ENCODE data around the gene STAG1. TPM values are rescaled to one million over a fixed set of nuclear protein-coding genes. Genes with fewer than 3 reads are reported as not detected.

The STAG1 gene
- total RNA-seq, 1 donor from 2014 or later = 53.9 TPM

- DNase-seq (ENCODE audit: extremely low spot score, unreplicated experiment) = no peak
- H3K27ac Mint-ChIP-seq (ENCODE audit: unreplicated experiment) = no peak overlapping the region
- H3K4me1 Mint-ChIP-seq (ENCODE audit: unreplicated experiment) = peaks cover 32% of the 10 kb centered on the region
These were observed 121.3 kb downstream of the STAG1 start for GRCh38 chr3:136630915-136631314.

GRCh38 chr3:136626493-136626892, 125.7 kb downstream of the STAG1 start:
- peaks cover 11% of the 10 kb centered on the region for H3K4me1 Mint-ChIP-seq (ENCODE audit: unreplicated experiment)
- DNase-seq (ENCODE audit: extremely low spot score, unreplicated experiment) = no peak
- H3K36me3 Mint-ChIP-seq (ENCODE audit: unreplicated experiment) = peaks cover 14% of the 10 kb centered on the region
- no peak overlapping the region for H3K27ac Mint-ChIP-seq (ENCODE audit: unreplicated experiment)
- H3K4me3 Mint-ChIP-seq (ENCODE audit: unreplicated experiment) = no peak overlapping the region
- H3K27me3 Mint-ChIP-seq (ENCODE audit: unreplicated experiment) = no peaks in the 10 kb centered on the region
- TF ChIP-seq CTCF (IDR thresholded peaks at IDR 0.05) = no peak
- no peaks in the 10 kb centered on the region for H3K9me3 Mint-ChIP-seq (ENCODE audit: unreplicated experiment)

More at GRCh38 chr3:136630915-136631314, 121.3 kb downstream of the STAG1 start:
- TF ChIP-seq CTCF (IDR thresholded peaks at IDR 0.05) = no peak
- H3K36me3 Mint-ChIP-seq (ENCODE audit: unreplicated experiment) = peaks cover 20% of the 10 kb centered on the region
- H3K9me3 Mint-ChIP-seq (ENCODE audit: unreplicated experiment) = peaks cover 10% of the 10 kb centered on the region
- no peak overlapping the region for H3K4me3 Mint-ChIP-seq (ENCODE audit: unreplicated experiment)
- H3K27me3 Mint-ChIP-seq (ENCODE audit: unreplicated experiment) = no peaks in the 10 kb centered on the region

DNA sequence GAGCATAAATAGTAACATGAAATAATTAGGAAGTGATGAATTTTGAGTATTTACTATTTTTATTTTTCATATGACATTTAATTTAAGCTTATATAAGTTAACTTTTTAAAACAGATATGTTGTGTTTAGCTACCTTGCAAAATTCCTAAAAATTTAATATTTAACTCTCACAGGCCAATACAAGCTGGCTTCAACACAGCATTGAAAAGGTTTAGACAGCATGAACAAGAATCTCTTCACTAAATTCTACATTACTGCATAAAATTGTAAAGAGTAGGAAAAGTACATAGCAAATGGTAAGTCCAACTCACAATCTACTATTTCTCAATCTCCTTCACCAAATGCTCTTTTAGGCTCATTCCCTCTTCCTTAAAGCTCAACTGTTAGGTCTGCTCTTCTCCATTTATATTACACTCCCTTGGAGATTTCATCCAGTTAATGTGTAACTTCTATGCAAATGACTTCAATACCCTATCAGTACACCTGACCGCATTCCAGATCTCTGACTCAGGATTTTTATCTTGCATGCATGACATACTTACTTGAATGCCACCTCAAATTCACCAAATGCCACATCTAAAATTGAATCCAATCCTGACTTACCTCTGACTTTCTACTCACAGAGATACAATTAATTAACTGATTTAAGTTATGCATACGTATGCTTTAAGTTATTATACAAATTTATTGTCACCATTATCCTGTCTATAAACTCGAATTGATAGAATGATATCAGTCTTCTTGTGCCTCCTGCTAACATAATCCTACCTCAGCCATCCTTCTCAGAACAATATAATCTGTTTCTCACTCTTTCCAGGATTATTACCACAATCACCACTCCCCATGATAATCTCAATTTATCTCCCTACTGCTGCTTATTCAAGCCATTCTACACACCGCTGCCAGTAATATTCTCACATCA, 127.0 kb downstream of the STAG1 start:
- H3K27me3 Mint-ChIP-seq (ENCODE audit: unreplicated experiment) = no peaks in the 10 kb centered on the region
- no peak overlapping the region for H3K27ac Mint-ChIP-seq (ENCODE audit: unreplicated experiment)
- DNase-seq (ENCODE audit: extremely low spot score, unreplicated experiment) = no peak
- H3K9me3 Mint-ChIP-seq (ENCODE audit: unreplicated experiment) = no peaks in the 10 kb centered on the region
- peaks cover 5% of the 10 kb centered on the region for H3K4me1 Mint-ChIP-seq (ENCODE audit: unreplicated experiment)
- peaks cover 14% of the 10 kb centered on the region for H3K36me3 Mint-ChIP-seq (ENCODE audit: unreplicated experiment)
- H3K4me3 Mint-ChIP-seq (ENCODE audit: unreplicated experiment) = no peak overlapping the region
- TF ChIP-seq CTCF (IDR thresholded peaks at IDR 0.05) = no peak

GRCh38 chr3:136624371-136624770, 127.8 kb downstream of the STAG1 start:
- Mint-ChIP-seq H3K27ac (ENCODE audit: unreplicated experiment) (no peak overlapping the region), H3K36me3 (ENCODE audit: unreplicated experiment) (peaks cover 14% of the 10 kb centered on the region), H3K9me3 (ENCODE audit: unreplicated experiment) (no peaks in the 10 kb centered on the region), H3K4me1 (ENCODE audit: unreplicated experiment) (peaks cover 5% of the 10 kb centered on the region), H3K27me3 (ENCODE audit: unreplicated experiment) (no peaks in the 10 kb centered on the region), H3K4me3 (ENCODE audit: unreplicated experiment) (no peak overlapping the region)
- DNase-seq (ENCODE audit: extremely low spot score, unreplicated experiment) = no peak
- TF ChIP-seq CTCF (IDR thresholded peaks at IDR 0.05) = no peak

GRCh38 chr3:136621628-136622027, 130.6 kb downstream of the STAG1 start:
- TF ChIP-seq CTCF (IDR thresholded peaks at IDR 0.05) = no peak
- no peaks in the 10 kb centered on the region for H3K9me3 Mint-ChIP-seq (ENCODE audit: unreplicated experiment)
- no peak for DNase-seq (ENCODE audit: extremely low spot score, unreplicated experiment)

More at GRCh38 chr3:136621628-136622027, 130.6 kb downstream of the STAG1 start:
- peaks cover 2% of the 10 kb centered on the region for H3K4me1 Mint-ChIP-seq (ENCODE audit: unreplicated experiment)
- H3K27ac Mint-ChIP-seq (ENCODE audit: unreplicated experiment) = no peak overlapping the region
- H3K36me3 Mint-ChIP-seq (ENCODE audit: unreplicated experiment) = peaks cover 11% of the 10 kb centered on the region
- H3K27me3 Mint-ChIP-seq (ENCODE audit: unreplicated experiment) = no peaks in the 10 kb centered on the region
- no peak overlapping the region for H3K4me3 Mint-ChIP-seq (ENCODE audit: unreplicated experiment)
